ENCODE results near the gene MLLT3.

DNA sequence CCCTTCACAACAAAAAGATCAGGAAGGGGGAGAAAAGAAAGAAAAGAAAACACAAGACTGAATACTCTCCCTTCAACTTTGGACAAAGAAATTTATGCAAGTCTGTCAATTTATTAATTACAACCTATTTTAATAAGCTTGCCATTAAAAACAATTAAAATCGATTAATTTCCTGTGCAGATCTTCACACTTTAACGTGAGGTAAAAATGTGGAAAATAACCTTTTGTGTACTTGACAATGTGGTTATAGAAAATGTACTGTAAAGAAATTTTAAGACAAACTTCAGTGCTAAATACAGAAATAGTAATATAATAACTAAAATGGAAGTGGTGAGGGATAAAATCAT, 2.7 kb upstream of the MLLT3 start:
- TF ChIP-seq EZH2 (IDR thresholded peaks at IDR 0.05; ENCODE audit: insufficient read depth, poor library complexity, severe bottlenecking): no peak
- TF ChIP-seq EZH2phosphoT487 (IDR thresholded peaks at IDR 0.05; ENCODE audit: insufficient read depth, low read depth): no peak

Measured in GM23248 (cell line).